Cardiac fibroblast (primary cell): ENCODE measurements around the gene TPH1.

Source experiments
- DNase-seq, 2 donors: peaks; one replicate each; pipeline versions ENCODE4 v3.0.0 to v3.0.0-alpha.2; 2010; ENCODE audit warnings: low read depth in 2 of 2
- H3K4me3 ChIP-seq, 2 donors: replicated peaks in 1 of 2; 1 replicate in 1 of 2; 2 replicates in 1 of 2; pipeline ENCODE4 v1.5.1; 2011; ENCODE audit warnings: low read depth in 2 of 2, low read length in 2 of 2, mild to moderate bottlenecking in 2 of 2, moderate library complexity in 1 of 2
- TF ChIP-seq, protein P1 (sequence below): IDR thresholded peaks from one replicate; pipeline ENCODE4 v1.5.1; 2011; ENCODE audit warnings: low read depth, mild to moderate bottlenecking, low read length, inconsistent platforms

Gene TPH1

DNA sequence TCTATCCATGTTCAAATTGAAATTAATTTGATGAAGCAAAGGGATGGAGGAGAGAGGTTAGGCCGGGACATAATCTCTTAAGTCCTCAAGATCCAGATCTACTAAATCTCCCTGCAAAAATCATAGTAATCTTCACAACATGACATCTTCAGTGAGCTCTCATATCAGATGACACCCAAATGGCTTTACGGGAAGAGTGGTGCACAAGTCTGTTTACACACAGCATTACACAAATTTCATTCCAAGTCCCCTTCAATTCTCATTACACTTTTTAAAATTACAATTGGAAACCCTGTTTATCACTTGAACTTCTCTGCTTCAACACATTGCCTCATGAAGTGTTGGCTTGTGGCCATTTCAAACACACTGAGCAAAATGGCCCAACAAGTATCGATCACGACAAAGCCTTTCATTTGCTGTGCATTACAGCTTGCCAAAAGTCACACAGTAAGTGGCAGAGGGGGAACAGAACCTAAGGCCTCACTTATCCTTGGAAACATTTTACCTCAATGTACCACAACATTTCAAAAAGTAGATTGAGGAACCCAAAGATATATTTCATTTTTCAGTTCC lies 17.9 kb upstream of the TPH1 start:
- H3K4me3 ChIP-seq: no peak overlapping the region
- TF ChIP-seq, protein P1, sequence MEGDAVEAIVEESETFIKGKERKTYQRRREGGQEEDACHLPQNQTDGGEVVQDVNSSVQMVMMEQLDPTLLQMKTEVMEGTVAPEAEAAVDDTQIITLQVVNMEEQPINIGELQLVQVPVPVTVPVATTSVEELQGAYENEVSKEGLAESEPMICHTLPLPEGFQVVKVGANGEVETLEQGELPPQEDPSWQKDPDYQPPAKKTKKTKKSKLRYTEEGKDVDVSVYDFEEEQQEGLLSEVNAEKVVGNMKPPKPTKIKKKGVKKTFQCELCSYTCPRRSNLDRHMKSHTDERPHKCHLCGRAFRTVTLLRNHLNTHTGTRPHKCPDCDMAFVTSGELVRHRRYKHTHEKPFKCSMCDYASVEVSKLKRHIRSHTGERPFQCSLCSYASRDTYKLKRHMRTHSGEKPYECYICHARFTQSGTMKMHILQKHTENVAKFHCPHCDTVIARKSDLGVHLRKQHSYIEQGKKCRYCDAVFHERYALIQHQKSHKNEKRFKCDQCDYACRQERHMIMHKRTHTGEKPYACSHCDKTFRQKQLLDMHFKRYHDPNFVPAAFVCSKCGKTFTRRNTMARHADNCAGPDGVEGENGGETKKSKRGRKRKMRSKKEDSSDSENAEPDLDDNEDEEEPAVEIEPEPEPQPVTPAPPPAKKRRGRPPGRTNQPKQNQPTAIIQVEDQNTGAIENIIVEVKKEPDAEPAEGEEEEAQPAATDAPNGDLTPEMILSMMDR: no peak

DNA sequence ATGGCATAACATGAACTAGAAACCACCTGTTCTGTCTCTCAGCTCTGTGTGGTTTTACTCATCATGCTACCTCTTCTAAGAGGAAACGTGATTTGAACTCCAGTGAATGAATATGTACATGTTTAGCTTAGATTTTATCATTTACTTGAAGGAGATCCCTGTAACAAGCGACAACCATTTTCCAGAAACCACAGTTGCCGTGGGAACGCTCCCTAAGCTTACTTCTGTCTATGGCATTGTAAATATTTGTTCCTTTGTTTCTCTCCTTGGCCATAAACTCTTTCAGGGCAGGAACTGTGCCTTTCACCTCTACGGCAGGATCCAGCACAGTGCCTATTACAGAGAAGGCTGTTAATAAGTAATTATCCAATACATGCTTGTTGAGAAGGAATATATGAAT lies 17.1 kb upstream of the TPH1 start:
- H3K4me3 ChIP-seq: no peak overlapping the region
- TF ChIP-seq, protein P1: no peak
- no peak for DNase-seq

More for the DNA sequence above, 17.9 kb upstream of the TPH1 start:
- no peak for DNase-seq

DNA sequence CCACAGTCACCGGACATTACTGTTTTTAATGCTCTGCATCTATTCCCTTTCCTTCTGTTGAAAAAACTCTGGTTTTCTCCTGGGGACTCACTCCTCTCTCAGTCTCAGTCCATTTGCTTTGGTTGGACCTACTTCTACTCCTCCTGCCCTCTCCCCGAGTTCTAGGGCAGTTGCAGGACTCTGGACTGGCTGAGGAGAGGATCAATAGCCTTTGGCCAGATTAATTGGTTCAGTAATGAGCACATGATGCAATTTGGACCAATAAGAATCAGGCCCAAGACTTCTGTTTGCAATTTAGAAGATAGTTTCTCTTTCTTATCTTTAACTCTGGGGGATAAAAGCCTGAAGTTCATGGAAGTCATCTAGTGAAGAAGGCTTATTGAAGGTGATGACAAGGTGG lies 15.3 kb upstream of the TPH1 start:
- TF ChIP-seq, protein P1: no peak
- DNase-seq: no peak
- H3K4me3 ChIP-seq: no peak overlapping the region

DNA sequence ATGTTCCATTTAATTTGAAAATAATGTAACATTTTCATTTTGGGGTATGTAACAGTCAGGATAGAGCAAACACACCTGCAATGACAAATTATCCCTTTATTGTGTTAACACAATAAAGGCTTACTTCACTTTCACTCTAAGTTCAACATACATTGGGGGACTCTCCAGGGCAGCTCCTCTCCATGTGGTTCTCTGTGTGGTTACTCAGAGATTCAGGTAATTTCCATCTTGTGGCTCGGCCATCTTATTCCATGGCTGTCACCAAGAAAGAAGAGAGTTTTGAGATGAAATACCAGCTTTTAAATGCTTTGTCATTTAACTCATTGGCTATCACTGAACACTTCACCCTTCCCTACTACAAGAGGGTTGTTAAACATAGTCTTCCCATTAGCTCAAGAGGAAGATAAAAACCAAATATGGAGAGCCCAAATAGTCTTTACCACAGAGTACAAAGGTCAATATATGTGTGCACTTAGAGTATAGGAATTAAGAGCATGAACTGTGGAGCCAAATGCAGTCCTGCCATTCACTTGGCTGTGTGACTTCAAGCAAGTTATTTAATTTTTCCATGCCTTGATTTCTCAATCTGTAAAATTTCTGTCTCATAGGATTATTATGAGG lies 10.6 kb upstream of the TPH1 start:
- H3K4me3 ChIP-seq: no peak overlapping the region
- TF ChIP-seq, protein P1: no peak
- no peak for DNase-seq

DNA sequence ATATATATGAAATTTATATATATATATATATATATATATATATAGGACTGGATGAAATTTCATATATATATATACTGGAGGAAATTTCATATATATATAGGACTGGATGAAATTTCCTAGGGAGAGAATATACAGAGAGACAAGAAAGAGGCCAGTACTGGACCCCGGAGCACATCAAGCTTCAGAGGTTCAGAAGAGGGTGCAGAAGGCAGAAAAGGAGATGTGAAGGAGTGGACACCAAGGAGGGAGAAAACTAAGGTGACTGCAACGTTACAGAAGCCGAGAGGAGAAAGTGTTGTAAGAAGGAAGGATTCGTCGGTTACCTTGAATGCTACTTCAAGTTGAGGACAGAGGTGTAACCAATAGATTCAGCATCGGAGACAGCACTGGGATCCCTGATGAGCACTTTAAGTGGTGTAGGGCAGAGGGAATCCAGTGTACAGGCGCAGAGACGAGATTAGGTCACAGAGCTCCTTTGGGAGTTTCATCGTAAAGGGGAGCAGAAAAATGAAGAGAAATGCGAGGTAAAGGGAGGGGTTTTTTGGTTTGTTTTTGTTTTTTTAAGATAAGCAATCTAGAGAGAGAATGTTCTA lies 8.5 kb upstream of the TPH1 start:
- TF ChIP-seq, protein P1: no peak
- no peak for DNase-seq
- no peak overlapping the region for H3K4me3 ChIP-seq

DNA sequence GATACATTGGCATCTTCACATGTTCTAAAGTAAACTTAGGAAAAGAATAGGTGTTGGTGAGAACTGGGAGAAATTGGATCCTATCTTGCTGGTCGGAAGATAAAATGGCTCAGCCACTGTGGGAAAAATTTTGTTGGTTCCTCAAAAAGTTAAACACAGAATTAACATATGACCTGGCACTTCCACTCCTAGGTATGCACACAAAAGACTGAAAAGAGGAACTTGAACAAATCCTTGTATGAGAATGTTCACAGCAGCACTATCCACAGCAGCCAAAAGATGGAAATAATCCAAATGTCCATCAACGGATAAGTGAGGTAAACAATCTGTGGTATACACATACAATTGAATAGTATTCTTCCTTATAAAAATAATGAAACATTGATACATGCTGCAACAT lies 4.8 kb upstream of the TPH1 start:
- TF ChIP-seq, protein P1: no peak
- no peak for DNase-seq
- no peak overlapping the region for H3K4me3 ChIP-seq

DNA sequence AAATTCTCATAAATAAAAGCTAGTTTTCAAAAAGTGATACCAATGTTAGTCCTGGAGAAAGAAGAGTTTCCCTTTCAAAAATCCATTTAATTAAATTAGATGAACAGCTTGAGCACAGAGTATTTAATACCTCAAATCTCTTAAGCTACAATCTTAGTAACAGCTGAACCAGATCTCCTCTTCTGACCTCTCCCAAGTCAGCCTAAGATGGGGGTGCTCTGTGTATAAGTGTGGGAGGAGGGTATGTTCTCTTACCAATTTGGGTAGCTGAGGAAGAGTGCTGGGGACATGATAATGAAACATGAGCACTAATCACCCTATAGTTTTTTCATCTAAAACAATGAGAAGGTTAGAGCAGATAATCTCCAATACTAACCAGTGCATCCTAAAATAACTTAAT lies 9.6 kb downstream of the TPH1 start:
- TF ChIP-seq, protein P1: no peak

More for the DNA sequence above, 9.6 kb downstream of the TPH1 start:
- no peak for DNase-seq
- no peak overlapping the region for H3K4me3 ChIP-seq
